NOMO-1 (cell line): ENCODE measurements around the gene TBKBP1.
A peak's percentile ranks its signal among the peaks of the same experiment; 100 is the strongest.

ENCODE experiments used
- DNase-seq, 2 experiments: peaks; one replicate each; lab custom pipeline; 2025; ENCODE audit not compliant: unreplicated experiment in 2 of 2; lab: John Stamatoyannopoulos, UW

TBKBP1 gene

DNA sequence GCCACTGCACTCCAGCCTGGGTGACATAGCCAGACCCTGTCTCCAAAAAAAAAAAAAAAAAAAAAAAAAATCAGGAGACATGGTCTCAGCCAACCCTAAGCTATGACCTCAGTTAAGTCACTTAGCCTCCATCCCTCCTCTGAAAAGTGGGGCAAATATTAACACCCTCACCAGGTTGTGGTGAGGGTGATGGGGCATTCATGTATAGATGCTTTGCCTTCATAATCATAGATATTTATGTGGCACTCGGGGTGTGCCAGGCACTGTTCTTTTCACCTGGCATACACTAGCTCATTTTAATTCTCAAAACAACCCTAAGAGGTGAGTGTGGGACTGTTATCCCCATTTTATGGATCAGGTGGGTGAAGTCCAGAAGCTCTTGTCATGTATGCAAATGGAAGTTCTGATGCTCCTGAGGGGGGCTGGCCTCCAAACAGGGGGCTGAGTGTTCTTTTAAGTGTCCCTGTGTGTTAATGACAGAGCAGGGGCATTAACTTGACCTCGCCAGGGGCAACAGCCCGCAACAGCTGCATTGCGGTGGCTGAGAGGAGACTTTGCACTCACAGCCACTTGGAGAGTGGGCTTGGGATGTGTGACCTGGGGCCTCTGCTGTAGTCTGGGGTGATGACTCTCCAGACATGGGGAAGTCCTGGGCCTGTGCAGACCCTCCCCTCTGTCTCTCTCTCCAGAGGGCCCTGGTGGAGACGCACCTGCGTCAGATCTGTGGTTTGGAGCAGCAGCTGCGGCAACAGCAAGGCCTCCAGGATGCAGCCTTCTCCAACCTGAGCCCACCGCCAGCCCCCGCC, 4.1 kb downstream of the TBKBP1 start:
- no peak for DNase-seq

DNA sequence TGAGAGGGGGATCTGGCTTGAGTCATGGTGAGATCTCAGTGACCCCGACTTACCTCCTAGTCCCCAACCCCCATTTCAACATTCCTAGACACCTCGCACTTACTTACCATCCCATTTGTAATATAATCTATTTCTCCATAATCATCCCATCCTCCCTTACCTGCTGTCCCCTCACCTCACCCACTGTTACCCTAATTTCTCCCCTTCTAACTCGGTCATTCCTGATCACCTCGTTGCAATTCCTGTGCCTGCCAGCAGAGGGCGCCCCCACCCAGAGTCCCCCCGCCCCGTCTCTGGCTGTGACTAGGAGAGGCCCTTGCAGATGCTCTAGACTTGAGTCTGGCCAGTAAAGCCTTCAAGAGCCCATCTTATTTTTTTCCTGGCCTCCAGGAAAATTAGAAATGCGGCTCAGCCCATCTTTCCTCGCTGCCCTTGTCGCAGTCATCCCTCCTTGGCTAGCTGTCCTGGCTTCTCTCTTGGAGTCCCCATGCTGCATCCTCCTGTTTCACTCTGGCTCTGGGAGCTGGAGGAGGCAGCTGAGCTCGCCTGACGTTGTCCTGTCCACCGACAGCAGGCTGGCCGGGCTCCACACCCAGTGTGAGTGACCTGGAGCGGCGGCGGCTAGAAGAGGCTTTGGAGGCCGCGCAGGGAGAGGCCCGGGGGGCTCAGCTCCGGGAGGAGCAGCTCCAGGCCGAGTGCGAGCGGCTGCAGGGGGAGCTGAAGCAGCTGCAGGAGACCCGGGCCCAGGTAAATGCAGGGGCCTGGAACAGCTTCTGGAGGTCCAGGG, 5.0 kb downstream of the TBKBP1 start:
- peak; percentile 39 to 41 for DNase-seq

DNA sequence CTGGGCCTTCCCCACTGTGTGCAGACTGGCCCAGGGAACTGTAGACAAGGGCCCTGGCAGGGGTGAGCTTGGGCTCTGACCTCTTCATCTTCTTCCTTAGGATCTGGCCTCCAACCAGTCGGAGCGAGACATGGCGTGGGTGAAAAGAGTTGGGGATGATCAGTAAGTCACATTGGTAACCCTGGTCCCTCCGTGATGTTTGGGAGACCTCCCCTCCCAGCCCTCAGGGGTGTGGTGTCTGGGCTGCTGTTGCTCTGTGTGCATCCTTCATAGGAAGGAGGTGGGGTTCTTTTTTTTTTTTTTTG, 5.5 kb downstream of the TBKBP1 start:
- DNase-seq: no peak

DNA sequence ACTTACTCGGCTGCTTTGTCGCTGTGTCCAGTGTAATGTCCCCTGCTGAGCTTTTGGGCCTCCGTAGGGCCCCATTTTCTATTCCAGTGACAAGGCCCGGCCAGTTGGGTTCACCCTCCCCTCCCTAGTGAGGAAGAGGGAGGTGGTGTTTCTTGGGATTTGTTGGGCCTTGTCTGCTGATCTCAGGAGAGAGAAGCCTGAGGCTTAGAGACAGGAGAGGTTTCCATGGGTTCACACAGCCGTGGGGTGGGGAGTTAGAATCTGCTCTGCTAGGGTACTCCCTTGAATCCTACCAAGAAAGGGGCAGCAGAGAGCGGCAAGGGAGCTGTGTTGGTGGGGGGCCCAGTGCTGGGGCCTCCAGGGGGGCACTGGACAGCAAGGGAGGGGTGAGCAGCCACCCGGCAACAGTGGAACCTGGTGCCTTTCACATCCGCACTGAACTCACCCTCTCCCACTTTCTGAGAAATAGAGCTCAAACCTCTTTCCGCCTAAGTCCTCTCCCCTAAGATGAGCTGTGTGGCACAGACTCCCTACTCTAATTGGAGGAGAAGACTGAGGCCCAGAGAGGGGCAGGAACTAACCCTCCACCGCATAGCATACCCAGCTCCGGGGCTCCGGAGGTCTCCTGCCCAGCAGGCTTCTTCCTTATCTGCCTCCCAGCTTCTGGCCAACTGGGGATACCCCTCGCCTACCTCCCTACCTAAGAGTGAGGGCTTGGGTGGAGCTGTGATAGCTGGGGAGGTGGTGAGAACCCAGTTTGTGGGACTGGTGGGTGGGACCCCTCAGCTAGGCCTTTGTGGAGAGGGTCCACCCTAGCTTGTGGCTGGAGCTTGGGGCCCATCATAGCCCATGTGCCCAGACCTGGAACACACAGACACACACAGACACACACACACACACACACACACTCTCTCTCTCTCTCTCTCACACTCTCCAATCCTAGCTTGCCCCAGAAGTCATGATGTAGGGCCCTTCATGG, 6.8 kb downstream of the TBKBP1 start:
- DNase-seq: no peak

DNA sequence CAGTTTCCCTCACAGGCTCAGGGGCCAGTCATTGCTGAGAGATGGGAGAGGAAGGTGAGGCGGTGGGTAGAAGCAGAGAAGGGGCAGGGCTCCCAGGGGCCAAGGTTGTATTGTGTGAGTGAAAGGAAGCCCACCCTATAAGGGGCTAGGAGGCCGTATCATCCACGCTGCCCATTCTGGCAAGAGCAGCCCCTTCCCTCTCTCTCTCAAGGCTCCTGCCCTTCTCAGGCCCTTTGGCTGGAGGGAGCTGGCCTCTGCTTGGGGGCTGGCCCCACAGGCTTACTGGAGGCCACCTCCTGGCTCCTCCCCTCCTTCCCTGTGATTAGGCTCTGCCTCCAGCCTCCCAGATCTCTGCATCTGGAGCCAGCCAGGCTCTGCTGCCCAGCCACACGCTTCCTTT, 7.6 kb downstream of the TBKBP1 start:
- DNase-seq: no peak

DNA sequence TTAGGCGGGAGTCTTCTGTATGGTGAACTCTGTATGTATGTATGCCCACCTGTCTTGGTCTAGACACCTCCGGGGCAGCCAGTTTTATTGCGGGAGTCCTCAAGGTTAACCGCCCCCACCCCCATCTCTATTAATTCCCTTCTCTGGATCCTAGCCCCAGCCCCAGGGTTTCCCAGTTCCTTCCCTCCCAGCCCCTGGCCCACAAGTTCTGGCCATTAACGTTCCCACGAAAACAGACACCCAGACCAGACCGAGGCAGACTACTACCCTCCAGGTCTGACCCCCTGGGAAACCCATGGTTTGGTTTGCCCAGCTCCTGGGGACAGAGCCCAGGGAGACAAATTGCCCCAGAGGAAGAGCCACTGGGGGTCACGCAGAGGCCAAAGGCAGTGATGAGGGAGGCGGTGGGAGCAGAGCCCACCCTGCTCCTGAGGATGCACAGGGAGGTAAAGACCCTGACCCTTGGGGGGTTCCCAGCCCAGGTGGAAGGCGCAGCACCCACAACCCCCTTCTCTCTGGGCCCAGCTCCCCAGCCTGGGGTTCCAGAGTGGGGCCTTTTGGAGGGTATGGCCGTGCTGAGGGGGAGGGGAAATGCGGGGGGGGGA, 8.5 kb downstream of the TBKBP1 start:
- no peak for DNase-seq

DNA sequence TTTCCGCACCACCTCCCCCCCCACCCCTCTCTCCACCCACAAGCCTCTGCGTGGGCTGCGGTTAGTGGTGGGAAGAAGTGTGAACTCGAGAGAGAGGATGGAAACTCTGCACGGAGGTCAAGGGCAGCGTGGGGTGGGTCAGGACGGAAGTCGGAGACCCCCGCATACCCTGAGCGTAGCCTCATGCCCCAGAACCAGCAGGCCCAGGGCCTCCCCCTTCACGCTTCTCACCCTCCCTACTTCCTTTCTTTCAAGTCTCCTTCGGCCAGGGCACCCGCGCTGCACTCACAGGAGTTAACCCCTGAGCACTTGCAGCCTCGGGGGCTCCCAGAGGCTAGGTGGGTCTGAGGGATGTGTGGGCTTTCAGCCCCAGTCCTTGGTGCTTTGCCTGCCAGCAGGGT, 9.2 kb downstream of the TBKBP1 start:
- no peak for DNase-seq

DNA sequence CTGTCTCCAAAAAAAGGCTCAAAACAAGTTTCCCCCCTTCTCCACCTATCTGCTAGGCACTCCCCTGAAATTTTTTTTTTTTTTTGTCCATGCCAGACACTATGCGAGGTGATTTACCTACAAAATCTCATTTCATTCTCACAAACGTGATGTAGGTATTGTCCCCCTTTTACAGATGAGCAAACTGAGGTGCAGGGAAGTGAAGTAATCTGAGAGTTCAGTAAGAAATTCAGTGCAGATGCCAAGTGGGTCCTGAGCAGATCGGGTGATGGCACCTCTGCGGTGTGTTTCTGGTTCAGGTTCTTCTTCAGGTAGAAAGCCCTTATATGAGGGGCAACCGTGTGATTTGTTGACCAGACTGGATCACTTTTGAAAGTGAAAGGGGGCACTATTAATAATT, 9.7 kb downstream of the TBKBP1 start:
- no peak for DNase-seq

DNA sequence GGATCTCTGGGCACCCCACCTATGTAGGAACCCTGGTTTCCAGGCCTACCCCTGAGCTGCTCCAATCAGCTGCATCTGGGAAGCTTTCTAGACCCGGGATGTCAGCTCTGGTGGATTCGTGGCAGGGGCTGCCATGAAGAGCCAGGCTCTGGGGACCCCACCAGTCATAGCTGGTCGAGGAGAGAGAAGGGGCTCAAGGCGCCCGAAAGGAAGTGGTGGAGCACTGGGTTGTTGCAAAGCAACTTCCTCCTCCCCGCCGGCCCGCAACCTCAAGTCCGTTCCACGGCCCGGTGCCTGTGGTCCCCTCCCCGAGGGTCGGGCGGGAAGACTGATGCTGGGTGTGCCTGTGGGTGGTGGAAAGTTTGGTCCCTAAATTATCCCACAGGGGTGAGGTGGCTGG, 10.2 kb downstream of the TBKBP1 start:
- DNase-seq: peak; percentile 6 to 32

DNA sequence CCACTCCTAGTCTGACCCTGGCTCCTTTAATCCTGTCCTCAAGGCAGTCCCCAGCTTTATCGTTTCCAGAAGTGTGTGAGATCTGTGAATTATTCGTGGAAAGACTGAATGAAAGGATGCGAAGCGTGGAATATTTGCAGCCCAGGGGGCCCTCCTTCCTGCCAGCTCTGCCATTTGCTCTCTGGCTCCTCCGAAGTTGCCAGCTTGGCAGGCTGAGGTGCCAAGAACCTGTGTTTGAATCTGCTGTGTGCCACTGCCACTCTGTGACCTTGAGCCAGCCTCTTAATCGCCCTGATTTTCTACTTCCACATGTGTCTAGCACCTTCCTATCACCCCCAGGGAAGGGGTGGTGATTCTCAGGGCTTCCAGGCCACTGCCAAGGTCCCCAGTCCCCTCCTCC, 10.8 kb downstream of the TBKBP1 start:
- no peak for DNase-seq

DNA sequence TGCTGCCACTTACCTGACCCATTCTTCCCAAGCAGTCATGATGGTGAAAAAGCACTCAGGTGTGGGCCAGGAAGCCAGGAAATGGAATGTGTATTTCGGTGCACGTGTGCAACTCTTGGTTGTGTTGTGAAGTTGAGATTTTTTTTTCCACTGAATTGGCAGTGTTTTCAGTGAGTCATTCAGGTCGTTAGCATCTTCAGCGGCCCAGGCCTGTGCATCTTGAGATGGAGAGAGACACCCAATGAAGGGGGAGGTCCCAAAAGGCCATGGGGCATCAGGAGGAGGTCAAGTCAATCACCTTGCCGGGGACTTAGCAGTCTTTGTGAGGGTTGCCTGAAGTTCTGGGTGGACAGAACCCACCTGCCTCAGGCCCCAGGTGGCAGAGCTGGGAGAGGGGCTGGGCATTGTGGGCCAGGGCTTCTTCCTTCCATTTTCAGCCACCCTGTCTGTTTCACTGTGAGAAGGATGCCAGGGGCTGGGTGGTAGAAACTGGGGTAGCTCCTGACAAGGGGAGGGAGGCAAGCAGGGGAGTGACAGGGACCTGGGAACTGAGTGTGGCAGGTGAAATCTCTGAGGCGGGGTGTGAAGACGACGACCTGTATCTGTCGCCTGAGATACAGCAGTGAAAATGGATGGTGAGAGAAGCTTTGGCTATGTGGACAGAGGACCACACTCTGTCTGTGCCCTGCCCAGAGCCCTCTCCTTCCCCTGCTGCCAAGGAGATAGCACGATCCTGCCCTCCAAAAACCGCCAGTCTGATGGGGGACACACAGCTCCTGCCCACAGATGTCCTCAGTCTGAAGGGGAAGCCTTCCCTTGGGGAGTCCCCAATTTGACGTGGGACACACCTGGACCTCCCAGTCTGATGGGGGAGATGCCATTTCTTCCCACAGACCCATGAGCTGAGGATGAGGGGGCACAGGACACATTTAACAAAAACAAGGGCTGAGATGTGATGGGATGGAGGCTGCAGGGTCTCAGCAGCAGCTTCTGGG, 11.9 kb downstream of the TBKBP1 start:
- no peak for DNase-seq

DNA sequence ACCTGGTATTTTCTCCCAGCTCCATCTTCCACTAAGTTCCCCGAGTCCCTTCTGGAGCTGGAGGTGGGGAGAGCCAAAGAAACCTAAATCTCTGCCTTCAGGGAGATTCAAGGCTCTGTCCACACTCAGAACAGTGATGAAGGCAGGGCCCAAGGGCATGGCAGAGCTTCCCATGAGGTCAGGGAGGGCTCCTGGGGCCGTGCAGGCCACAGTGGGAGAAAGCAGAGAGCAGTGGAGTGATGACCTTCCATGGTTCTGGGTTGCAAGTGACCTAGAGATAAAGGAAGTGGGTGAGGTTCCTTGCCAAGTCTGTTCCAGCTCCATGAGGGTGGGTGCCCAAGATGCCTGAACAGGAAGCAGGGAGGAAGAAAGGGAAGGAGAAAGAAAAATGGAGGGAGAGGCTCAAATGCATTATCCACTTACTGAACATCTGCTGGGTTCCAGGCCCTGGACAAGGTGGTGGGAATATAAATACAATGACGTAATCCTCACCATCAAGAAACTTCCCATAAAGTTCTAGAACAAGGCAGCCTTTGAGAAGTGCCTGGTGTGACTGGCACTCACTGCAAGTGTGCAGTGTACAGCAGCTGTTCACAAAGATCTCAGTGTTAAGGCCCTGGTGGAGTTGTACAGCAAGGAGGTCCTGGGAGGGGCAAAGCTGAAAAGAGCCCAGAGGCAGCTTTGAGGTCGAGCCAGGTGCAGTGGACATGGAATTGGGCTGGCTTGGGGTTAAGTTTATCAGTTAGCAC, 13.3 kb downstream of the TBKBP1 start:
- no peak for DNase-seq

DNA sequence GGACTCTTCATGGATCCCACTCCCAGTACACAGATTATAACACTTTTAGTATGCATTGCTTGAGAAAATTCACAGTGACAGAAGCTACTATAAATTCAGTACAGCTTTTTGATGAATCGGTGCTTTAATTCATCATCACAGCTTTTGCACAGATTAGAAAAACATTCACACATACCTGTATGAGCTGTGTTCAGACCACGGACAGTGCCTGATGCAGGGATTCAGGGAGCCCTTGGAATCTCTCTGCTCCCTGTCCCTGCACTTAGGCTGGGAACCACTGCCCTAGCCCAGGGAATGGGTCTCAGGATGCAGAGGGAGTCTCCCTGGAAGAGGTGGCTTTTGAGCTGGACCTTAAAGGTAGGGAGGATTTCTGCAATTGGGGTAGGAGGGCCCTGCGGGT, 13.9 kb downstream of the TBKBP1 start:
- DNase-seq: no peak

DNA sequence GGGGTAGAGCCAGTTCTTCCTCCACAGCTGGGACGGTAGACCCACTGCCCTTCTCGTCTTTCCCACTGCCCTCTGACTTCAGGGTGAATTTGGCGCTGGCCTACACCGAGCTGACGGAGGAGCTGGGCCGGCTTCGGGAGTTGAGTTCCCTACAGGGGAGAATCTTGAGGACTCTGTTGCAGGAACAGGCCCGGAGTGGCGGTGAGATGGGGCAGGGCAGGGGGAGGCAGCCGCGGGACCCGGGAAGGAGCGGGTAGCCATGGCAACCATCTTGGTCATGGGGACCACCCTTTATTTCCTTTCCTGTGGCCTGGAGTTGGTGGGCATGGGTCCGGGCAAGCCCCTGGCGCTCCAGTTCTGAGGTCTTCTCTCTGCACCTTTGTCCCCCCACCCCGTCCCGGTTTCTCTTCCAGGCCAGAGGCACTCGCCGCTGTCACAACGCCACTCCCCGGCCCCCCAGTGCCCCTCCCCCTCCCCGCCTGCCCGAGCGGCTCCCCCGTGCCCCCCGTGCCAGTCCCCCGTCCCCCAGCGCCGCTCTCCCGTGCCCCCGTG, 14.4 kb downstream of the TBKBP1 start:
- DNase-seq: no peak

DNA sequence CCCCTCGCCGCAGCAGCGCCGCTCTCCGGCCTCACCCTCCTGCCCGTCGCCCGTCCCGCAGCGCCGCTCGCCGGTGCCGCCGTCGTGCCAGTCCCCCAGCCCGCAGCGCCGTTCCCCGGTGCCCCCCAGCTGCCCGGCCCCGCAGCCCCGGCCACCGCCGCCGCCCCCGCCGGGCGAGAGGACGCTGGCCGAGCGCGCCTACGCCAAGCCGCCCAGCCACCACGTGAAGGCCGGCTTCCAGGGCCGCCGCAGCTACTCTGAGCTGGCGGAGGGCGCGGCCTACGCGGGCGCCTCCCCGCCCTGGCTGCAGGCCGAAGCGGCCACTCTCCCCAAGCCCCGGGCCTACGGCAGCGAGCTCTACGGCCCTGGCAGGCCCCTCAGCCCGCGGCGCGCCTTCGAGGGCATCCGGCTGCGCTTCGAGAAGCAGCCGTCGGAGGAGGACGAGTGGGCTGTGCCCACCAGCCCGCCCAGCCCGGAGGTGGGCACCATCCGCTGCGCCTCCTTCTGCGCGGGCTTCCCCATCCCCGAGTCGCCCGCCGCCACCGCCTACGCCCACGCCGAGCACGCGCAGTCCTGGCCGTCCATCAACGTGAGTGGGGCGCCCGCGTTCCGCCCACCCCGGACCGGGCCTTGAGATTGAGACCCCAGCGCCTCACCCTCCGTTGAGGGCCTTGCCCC, 15.0 kb downstream of the TBKBP1 start:
- no peak for DNase-seq

DNA sequence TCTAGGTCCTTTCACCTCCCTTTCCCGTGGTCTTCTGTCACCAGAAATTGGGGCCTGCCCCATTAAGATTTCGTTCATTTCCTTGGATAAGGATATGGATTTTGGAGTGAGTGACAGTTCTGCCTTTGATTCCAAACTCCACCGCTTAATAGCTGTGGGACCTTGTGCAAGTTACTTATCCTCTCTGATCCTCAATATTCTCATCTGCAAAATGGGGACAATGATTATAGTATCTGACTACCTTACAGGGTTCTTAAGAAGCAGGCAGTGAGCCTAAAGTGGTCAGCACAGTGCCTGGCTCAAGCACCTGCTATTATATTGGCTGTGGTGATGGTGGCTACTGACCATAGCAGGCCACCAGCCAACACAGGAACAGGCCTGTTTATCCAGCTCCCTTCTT, 15.6 kb downstream of the TBKBP1 start:
- DNase-seq: no peak

DNA sequence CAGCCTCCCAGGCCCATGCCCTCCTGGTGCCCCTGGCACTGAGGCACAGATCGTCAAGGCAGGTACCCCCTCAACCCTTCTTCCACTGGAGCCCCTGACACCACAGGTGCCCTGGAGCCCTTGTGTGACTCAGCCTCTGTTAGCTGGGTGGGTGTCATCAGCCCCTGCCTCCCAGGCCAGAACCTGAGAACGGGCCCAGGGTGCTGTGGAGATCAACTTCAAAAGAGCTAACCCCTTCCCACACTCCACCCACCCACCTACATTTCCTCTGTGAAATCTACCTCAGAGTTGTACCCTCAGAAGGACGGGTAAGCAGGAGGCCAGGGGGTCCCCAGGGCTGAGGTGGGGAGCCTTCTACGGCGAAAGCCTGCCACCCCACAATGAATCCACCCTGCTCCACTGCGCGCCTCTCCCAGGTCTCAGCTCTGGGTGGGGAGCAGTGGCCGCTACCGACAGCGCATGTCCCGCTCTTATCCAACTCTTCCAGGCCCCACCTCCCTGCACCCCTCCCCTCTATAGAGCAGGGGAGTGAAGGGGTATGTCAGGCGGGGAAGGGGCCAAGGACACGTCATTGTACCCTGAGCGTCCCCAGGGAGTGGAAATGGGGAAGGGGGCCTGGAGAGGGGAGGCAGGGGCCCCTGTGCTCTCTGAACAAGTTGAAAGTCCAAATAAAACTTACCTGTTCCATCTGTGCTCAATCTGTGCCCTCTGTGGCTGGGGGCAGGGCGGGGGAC, 17.6 kb downstream of the TBKBP1 start:
- no peak for DNase-seq
